GM12892 (cell line): ENCODE measurements around the gene SEPTIN12.

Experiments used
- DNase-seq: peaks from one replicate; pipeline ENCODE4 v3.0.0; 2011; ENCODE audit not compliant: insufficient read length
- FAIRE-seq: peaks from 2 replicates; lab custom pipeline; 2011; peaks lifted over from hg19 to GRCh38; lab: Jason Lieb, UNC
- POLR2A ChIP-seq: IDR thresholded peaks from 2 replicates; pipeline ENCODE4 v1.6.1; 2011; ENCODE audit warnings: low read depth, low read length, control low read depth
- POLR2AphosphoS5 ChIP-seq: IDR thresholded peaks from 2 replicates; pipeline ENCODE4 v1.6.1; 2011; ENCODE audit warnings: low read depth, low read length, control low read depth
- TAF1 ChIP-seq: IDR thresholded peaks from 2 replicates; pipeline ENCODE4 v1.6.1; 2011; ENCODE audit warnings: low read depth, mild to moderate bottlenecking, control low read depth, low read length, borderline replicate concordance

The SEPTIN12 gene

GRCh38 chr16:4733211-4733742 lies 54.9 kb downstream of the SEPTIN12 start:
- FAIRE-seq: no peak
- DNase-seq: no peak
- no peak for TF ChIP-seq POLR2A
- TF ChIP-seq POLR2AphosphoS5: no peak
- TF ChIP-seq TAF1: no peak

- FAIRE-seq: no peak
- no peak for DNase-seq
- TF ChIP-seq POLR2AphosphoS5 (no peak), POLR2A (no peak), TAF1 (no peak)
These were observed 58.3 kb downstream of the SEPTIN12 start for GRCh38 chr16:4729876-4730275.

GRCh38 chr16:4728676-4729075 lies 59.5 kb downstream of the SEPTIN12 start:
- DNase-seq (no peak), FAIRE-seq (no peak)
- TF ChIP-seq POLR2A: no peak
- TF ChIP-seq TAF1: no peak
- no peak for TF ChIP-seq POLR2AphosphoS5
